ENCODE data around the gene ANXA2R.
"Not testable (repeated sequence)": the region's sequence is repeated elsewhere in the genome, so short reads cannot be mapped to it uniquely, and the experiment has no call there.

Gene ANXA2R

DNA sequence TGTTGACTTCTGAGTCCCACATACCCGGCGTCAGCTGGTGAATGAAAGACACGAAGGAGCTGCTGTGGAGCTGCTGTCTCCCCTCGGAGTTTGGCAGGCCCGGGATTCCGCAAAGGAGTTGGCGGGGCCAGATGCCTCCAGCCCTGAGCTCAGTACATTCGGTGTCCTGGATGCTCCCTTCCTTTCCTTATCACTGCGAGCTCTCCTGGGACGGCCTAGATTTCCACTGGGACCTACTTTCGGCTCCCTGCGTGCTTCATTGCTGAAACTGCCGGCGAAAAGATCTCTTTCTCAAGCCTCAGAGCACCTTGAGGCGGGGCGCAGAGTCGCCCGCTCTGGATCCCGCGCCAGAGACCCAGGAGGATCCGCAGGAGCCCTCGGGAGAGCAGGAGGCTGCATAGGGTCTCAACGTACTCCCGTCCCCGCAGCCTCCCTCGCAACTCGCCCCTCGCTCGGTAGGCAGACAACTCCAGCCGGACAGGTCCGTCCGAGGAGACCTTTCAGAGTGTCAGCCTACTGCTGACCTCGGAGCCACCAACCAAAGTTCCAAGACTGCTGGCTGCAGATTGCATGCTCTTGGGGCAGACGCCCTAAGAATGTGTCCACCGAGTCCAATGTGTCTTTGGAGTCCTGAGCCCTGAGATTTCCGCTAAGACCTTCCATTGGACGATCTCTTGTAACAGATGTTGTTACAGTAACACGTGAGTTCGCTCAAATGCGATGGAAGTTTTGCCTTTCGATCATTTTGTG, 6.1 kb downstream of the ANXA2R start:
- no peak for DNase-seq

DNA sequence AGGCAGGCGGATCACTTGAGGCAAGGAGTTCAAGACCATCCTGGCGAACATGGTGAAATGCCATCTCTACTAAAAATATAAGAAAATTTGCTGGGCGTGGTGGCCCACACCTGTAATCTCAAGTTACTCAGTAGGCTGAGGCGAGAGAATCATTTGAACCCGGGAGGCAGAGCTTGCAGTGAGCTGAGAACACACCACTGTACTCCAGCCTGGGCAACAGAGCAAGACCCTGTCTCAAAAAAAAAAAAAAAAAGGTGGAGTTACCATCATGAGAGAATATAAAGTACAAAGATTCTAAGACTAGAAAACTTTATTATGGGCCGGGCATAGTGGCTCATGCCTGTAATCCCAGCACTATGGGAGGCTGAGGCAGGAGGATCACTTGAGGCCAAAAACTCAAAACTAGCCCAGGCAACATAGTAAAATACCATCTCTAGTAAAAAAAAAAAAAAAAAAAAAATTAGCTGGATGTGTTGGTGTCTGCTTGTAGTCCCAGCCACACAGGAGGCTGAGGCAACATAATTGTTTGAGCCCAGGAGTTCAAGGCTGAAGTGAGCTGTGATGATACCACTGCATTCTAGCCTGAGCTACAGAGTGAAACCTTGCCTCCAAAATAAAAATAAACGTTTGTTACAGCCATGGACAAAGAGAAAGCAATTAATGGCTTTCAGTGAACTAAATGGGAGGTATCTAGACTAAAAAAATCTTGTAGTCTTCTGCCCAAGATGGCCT, 12.9 kb downstream of the ANXA2R start:
- DNase-seq = no peak

DNA sequence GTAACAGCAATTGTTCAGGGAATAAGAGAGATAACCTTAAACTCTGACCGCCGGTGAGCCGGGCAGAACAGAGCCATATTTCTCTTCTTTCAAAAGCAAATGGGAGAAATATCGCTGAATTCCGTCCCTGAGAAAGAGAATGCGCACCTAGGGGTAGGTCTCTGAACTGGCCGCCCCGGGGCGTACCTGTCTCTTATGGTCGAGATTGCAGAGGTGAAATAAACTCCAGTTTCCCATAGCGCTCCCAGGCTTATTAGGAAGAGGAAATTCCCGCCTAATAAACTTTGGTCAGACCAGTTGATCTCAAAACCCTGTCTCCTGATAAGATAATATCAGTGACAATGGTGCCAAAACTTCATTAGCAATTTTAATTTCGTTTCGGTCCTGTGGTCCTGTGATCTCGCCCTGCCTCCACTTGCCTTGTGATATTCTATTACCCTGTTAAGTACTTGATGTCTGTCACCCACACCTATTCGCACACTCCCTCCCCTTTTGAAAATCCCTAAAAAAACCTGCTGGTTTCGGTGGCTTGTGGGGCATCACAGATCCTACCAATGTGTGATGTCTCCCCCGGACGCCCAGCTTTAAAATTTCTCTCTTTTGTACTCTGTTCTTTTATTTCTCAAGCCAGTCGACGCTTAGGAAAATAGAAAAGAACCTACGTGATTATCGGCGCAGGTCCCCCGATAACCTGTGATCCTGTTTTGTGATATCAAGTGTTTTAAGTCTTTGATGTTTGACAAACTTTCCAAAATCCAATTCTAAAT, 14.8 kb downstream of the ANXA2R start:
- DNase-seq = not testable (repeated sequence)

DNA sequence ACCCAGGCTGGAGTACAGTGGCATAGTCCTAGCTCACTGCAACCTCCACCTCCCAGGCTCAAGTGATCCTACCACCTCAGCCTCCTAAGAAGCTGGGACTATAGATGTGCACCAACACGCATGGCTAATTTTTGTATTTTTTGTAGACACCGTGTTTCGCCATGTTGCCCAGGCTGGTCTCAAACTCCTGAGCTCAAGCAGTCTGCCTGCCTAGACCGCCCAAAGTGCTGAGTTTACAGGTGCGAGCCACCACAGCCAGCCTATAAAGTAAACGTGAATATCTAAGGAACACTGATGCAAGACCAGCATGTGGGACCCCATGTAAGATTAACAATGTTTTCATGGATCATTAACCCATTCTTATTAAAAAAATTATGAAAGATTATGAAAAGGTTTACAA, 15.9 kb downstream of the ANXA2R start:
- no peak for DNase-seq

DNA sequence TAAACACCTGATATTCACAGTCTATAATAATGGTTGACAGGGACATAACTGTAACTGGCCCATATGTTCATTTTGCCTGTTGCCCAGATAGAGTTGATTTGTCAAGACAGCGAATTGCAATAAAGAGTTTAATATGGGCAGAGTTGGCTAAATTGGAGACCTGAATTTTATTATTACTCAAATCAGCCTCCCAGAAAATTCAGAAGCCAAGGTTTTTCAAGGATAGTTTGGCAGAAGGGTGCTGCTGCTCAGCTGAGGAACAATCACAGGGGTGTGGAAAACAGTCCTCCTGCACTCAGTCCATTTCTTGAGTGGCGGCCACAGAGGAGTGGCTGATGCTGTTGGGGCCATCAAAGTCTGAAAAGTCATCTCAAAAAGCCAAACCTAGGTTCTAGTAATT, 19.0 kb downstream of the ANXA2R start:
- no peak for DNase-seq

DNA sequence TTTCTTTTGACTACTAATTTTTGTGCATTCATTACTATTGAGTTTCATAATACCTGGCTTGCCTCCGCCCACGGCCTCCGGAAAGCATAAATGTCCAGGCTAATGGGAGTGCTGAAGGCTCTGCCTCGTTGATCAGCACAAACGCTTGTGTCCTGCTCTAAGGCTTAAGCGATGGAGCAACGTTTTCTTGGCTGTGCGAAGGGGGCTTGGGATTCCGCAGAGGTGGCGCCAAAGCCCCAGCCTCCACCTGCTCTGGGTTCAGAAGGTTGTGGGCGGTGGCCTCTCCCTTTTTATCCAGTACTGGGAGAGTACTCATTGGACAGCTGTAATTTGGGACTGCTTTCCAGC, 19.7 kb downstream of the ANXA2R start:
- DNase-seq = no peak

DNA sequence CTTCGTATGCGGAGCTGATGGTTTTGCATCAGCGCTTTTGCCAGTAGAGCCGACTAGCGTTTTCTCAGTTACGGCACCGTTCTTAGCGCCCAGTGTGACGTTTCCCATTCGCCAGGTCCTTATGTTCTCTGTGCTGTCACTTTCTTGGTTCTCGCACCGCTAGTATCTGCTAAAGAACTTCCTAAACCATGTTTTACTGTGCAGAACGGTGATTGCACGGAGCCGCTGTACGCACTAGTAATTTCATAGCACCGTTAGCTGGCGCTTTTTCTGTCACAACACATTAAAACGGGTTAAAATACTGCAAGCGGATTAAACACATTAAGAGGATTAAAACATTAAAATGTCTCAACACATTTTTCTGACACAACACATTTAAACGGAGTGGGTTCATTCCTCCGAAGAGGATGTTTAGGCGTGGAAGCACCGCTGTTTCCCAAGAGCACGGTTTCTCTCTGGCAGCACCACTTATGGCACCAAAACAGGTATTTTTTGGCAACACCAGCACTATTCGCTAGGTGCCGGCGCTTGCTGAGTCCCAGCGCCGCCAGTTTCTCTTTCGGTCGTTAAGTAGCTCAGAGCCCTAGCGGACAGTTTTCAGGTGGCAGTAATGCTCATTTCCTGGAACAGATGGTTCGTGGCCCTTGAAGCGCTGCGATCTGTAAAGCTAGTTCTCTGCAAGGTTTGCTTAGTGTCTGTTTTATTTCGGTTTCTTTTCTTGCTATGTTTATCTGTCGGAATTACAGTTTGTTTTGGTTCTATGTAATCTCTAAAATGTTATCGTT, 20.3 kb downstream of the ANXA2R start:
- peak; percentile 85 to 86 for DNase-seq

DNA sequence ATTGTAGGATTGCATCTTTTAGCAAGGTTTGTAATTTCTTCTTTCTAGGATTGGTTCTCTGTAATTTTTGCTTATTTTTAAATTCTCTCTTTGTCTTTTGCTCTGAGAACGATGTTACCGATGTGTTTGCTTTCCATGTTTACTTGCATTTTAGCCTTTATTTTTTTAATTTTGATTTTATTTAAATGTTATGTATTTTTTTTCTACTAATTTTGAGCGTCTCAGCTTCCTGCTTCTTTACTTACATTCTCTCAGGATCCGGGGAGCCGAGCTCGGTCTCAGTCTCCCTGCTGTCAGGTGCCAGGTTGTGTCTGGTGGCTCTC, 20.9 kb downstream of the ANXA2R start:
- no peak for DNase-seq

DNA sequence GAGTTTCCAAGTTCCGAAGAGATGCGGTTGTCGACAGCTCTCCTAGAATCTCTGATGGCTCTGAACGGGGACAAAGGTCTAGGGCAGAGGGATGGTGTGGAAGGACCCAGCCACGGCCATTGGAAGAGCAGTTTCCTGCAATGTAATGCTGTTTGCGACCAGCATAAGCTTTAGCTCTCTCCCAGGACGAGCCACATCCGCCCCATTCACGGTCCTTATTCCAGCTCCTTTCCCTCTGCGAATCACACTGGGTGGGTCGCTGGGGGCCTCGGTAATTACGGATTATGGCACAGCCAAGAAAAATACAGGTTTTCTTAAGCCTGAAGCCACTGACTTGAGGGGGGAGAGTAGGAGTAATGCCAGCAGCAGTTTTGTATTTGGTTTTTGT, 22.7 kb downstream of the ANXA2R start:
- DNase-seq = peak; percentile 35 to 44

DNA sequence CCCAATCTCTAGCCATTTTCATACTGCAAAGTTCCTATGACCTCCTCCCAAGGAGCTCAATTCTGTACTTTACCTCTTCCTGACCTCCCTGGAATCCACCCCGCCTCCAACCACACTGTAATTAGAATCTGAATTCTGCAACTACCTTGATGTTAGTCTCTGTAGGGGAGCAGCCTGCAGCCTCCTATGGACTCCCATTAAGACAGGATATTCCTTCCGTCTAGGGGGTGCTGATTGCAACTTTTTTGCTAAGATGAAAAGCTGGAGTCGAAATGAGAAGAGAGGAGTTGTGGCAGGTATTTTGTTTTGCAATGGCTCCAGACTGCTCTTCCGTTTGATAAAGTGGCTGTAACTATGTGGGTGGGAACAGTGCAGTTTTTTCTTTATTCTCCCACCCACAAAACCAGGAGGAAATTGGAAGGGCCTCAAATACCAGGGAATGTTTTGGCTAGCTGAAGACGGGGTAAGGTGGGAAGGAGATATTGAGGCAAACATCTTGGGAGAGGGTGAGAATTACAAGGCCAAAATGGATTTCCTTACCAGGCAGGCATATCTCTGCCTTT, 23.8 kb downstream of the ANXA2R start:
- DNase-seq = no peak

DNA sequence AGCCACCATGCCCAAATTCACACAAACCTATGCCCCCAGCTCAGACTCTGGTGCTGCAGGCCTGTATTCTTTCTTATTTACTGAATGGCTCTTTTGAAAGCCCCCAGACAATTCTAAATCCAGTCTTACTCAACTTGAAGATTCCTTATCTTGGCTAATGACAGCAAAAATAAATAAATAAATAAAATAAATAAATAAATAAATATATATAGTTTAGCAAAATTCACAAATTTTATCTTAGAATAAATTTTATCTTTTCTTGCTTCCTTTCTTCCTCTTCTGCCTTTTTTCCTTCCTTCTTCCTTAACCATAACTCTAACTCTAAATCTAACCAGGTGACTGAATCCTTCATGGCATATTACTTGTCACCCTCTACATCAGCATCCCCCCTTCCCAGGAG, 25.6 kb downstream of the ANXA2R start:
- no peak for DNase-seq

DNA sequence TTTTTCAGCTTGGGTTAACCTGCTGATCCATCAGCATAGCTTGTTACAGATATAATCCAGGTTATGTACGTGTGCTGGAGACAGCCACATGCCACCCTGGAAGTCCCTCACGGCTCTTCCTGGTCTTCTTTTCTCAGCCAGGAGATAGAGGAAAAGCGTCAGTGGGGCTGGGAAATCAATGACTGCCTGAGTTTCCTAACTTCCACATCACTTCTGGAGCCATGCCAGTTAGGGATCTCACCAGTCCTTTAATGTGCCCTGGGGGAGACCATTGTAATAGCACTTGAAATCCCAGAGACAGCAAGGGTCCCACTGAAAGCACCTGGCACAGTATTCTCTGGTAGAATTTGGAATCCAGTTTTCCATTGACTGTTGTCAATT, 29.2 kb downstream of the ANXA2R start:
- DNase-seq = peak in 1 of 2 donors; percentile 17

DNA sequence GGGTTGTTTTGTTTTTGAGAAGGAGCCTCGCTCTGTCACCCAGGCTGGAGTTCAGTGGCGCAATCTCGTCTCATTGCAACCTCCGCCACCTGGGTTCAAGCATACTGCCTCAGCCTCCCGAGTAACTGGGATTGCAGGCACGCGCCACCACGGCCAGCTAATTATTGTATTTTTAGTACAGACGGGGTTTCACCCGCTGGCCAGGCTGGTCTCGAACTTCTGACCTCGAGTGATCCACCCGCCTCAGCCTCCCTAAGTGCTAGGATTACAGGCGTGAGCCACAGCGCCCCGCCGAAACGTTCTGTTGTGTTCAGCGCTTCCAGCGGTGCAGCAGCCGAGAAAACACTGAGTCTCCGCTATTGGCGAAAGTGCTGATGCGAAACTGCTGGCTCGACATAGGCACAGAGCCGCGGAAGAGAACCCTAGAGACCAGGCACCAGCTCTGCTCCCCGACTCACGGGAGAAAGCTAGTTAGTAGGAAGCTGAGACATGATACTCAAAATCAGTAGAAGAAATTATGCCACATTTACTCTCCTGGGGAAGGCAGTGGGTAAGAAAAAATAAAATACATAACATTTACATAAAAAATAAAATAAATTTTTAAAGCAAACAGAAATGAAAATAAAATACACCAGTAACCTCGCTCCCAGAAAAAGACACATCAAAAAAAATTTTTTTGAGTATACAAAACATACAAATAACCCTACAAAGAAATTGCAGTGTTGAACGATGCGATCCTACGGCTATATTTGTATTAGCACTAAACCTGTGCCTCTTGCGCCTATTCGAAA, 31.6 kb downstream of the ANXA2R start:
- DNase-seq = peak; percentile 93 to 96

DNA sequence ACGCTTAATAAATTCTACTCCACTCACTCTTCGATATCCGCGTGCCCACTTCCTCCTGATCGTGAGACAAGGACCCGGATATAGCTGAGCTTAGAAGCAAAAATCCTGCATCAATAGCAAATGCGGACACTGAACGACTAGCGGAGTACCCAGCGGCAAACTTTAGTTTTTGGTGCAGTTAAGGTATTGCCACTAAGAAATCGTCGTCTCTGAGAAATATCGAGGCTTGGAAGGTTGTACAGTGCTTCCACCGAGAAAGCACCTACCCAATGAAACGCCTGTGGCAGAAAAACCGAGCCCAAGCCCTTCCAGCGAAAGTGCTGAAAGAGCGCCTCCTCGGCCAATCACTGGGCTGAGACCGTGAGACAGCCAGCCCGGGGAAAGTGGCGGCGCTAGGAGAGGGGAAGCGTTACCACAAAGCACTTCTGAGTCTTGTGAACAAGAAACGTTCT, 32.2 kb downstream of the ANXA2R start:
- DNase-seq = peak; percentile 87 to 90

DNA sequence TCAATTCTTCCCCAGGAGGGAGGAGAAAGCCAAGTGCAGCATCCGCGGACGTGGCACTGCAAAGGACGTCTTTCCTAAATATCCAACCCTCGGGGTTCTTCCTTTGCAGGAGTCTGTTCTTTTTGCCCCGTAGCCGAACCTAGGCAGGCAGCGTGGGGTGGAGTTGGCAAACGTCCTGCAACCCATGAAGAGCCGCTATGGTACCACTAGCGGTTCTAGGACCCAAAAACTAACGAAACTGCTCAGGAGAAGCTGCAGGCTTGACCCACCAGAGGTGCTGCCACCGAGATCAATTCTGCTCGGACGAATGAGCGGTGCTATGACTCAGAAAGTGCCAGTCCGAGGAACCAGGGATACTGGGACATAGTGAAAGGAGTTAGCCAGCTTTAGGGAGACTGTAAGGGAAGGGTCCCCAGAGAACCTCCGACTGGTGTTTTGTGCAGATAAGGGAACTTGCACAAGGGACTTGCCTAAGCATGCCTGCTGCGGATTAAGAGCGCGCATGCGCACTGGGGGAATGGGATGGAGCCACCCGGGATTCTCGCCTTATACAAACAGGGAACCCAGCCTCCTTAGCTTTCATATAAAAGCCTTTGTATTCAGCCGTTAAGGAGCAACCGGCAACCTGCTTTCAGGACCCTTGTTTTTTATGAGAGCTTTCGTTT, 32.7 kb downstream of the ANXA2R start:
- DNase-seq = peak; percentile 89 to 92

DNA sequence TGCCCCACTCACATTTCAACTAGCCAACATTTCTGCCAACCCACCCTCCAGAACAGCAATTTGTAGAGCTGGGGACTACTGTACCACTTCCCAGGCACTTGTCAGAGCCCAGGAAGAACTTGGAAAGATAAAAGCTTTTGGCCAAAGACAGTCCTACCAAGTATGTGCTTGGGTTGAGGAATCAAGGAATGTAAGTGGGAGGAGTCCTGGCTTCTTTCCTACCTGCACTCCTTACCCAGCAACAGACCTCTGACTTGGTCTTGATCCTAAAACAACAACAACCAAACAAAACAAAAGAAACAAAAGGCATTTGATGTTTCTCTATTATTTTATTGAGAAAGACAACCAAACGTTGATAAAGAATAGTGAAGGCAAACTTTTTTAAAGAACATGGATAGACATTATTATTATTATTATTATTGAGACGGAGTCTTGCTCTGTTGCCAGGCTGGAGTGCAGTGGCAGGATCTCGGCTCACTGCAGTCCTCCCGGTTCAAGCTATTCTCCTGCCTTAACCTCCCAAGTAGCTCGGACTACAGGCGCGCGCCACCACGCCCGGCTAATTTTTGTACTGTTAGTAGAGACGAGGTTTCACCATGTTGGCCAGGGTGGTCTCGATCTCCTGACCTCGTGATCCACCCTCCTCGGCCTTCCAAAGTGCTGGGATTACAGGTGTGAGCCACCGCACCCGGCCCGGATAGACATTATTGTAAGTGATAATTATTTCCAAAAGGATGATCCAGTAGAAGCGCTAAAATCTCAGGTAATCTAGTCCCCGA, 33.5 kb downstream of the ANXA2R start:
- DNase-seq = no peak

DNA sequence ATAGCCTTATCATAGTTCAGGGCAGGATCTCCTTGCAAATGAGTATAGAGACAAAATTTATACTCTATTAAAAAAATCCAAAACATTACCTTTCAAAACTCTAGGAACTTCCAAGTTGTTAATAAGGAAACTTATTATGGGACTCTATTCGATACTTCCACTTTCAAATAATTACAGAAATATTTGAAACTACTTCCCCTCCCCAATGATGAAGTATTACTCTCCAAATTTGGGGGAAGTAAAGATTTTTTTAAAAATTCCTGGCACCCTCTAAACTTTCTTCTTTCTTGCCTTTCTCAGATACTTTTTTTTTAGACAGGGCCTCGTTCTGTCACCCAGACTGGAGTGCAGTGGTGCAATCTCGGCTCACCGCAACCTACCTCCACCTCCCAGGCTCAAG, 35.1 kb downstream of the ANXA2R start:
- DNase-seq = peak in 1 of 2 donors; percentile 30

DNA sequence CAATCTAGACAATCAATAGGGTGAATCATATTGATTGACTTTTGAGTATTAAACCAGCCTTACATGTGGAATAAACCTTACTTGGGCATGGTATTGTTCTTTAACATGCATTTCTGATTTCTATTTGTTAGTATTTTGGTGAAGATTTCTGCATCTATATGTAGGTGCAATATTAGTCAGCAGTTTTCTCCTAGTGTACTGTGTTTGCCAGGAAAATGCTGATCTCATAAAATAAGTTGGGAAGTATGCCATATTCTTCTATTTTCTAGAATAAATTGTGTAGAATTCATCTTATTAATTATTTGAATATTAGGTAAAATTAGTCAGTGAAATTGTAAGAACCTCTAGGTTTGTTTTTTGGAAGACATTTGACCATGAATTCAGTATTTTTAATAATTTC, 38.4 kb downstream of the ANXA2R start:
- DNase-seq = no peak

DNA sequence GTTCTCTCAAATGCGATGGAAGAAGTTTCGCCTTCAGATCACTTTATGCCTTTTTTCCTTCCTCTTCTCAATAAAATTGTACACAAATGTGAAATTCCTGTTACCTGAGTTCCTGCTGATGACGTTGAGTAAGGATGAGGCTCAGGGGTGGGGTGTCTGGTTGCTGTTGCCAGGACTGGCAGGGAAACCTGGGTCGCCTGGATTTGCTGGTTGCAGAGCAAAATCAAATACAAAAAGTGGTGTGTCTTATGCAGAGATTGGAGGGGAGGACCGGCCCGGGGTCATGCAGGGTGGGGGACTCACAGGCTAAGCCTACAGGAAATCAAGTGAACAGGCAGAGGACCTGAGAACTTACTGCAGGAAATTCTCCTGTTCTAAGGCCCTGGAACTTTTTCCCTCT, 39.2 kb downstream of the ANXA2R start:
- DNase-seq = no peak

DNA sequence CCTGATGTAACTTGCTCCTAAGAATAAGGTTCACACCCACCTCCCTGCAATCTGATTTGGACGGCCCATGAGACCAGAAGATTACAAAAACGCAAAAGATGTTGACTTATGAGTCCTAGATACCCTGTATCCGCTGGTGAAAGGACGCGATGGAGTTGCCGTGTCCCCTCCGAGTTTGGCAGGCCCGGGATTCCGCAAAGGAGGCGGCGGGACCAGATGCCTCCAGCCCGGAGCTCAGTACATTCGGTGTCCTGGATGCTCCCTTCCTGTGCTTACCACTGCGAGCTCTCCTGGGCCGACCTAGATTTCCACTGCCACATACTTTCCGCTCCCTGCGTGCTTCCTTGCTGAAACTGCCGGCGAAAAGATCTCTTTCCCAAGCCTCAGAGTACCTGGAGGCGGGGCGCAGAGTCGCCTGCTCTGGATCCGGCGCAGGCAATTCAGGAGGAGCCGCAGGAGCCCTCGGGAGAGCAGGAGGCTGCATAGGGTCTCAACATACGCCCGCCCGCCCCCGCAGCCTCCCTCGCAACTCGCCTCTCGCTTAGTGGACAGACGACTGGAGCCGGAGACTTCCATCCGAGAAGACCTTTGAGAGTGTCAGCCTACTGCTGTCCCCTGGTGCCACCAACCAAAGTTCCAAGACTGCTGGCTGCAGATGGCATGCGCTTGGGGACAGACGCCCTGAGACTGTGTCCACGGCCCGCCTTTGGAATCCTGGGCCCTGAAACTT, 39.8 kb downstream of the ANXA2R start:
- DNase-seq = peak in 1 of 2 donors; percentile 5
